GM21786 (cell line): Measurements from ENCODE around the gene ZNF423.

Source experiments
- ATAC-seq: cut with Tn5 transposase; IDR thresholded peaks from one replicate; pipeline ENCODE4 v1.9.1; 2021; ENCODE audit not compliant: unreplicated experiment

The ZNF423 gene

DNA sequence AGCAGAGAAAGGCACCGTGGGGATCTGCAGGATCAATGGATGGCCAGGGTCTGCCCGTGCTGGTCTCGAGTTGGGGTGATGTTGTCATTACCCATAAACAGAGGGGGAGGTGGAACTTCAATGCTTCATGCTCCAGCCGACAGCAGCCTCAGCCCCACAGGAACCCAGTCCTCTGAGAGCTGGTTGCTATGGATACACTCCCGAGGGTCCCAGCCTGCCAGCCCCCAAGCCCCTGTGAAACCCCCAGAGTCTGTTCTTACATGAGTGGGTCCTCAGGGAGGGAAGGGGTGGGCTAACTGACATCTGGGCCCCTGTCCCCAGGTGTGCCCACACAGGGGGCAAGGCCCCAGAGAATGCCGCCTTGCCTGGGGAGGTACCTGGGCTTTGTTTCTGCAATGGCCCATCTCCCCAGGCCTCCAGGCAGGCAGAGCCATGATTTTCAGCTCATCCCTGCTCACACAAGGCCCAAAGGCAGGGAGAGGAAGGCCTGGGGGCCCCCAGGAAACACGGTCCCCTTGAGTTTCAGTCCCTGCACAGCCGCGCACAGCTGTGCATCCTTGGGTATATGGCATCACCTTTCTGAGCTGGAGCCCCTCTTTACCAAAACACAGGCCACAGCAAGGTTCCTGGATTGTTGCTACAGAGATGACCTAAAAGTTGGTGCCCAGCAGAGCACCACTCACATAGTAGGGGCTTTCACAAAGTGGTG, 223.7 kb downstream of the ZNF423 start:
- ATAC-seq: no peak

DNA sequence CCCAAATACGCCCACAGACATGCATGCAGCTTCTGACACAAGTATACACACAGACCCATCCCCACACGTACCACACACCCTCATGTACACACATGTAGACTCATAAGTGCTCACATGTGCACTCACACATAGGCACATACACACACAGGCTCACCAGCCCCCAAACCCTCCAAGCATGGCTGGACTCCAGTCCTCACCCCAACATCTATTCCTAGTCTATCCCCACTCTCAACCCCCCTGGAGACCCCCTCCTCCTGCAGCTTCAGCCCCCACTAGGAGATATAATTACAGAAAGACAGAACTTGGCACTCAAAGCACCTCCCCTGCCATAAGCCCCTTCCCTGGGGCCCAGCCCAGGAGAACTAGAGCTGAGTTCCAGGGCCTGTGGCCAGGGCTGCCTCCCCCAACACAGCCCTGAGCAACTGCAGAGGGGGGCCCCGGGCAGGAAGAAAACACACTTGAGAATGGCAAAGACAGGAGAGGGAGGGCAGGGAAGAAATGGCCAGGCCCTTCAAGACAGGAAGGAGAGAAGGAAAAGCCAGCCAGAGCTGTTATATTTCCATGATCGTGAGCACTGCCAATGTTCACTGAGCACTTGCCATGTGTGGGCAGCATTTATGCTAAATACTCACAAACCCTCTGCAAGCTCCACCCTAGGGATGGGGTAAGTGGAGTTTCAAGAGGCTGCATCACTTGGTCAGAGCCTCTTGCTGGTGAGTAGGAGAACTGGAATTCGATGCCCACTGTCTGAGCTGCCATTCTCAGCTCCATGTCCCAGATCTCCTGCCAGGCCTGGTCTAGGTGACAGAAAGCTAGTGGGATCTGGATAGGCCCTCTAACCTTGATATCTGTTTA, 224.5 kb downstream of the ZNF423 start:
- ATAC-seq: no peak

DNA sequence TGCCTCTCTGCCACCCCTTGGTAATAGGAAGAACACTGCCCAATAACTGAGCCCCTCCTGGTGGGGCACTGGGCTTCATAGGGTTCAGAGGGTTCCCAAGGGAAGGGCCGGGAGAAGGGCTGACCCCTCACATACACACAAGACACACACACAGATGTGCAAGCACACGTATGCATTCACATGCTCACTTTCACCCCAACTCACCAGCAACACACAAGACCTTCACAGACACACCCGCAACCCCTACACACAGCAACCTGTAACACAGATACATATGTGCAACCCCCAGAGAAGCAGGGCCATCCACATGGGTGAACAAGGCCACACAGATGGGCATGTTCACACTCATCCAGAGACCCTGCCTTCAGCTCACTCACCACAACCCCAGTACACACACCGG, 225.1 kb downstream of the ZNF423 start:
- no peak for ATAC-seq

DNA sequence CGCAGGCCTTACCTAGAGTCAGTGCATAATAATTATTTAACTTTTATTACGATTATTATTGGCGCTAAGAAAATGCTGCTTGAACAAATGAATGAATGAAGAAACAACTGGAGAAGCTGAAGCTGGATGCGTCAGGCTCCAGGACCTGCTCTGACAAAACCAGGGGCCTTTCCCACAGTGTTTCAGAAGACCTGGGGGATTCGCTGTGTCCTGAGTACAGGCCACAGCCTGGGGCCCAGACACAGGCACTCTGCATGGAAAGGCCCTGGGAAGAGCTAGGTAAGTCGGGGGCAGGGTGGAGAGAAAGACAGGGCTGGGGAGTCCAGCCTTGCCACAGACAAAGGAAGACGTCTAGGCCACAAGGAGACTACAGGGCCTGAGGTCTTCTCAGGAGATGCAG, 226.1 kb downstream of the ZNF423 start:
- ATAC-seq: no peak

DNA sequence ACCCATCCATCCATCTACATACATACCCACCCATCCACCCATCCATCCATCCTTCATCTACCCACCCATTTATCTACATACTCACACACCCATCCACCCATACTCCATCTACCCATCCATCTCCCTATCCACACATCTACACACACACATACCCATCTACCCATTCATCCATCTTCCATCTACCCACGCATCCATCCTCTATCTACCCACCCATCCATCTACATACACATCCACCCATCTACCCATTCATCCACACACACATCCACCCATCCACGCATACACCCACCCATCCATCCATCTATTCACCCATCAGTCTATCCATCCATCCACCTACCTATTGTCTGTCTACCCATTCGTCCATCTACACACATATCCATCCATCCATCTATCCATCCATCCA, 227.8 kb downstream of the ZNF423 start:
- ATAC-seq: no peak

DNA sequence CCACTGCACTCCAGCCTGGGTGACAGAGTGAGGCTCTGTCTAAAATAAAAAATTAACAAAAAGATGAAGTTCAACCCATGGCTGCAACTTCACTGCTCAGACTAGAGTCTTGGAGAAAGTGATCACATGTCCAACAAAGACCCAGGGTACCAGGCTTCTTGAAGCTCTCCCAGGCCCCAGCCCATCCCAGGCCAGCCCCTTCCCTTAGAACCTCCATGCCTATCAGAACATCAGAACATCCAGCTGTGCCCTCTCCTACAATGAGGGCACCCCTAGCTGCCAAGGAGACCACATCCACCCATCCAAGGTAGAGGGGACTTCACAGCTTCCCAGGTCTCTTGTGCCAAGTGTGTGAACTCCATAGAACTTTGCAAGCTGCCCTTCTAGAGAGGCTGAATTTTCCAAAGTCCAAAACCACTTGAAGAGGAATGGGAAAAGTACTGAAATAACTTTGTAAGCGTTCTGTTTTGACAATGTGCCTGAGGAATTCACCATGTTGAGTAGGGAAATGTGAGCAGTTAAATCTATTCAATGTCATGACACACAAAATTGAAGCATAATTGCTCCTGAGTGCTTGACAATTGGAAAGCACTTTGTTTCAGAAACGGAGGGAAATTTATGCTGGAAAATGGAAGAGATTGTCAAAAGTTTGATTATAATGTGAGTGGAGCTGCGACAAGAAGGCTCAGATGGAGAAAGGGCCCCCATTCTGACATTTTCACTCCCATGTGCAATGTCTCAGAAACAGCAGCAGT, 230.4 kb downstream of the ZNF423 start:
- ATAC-seq: no peak

DNA sequence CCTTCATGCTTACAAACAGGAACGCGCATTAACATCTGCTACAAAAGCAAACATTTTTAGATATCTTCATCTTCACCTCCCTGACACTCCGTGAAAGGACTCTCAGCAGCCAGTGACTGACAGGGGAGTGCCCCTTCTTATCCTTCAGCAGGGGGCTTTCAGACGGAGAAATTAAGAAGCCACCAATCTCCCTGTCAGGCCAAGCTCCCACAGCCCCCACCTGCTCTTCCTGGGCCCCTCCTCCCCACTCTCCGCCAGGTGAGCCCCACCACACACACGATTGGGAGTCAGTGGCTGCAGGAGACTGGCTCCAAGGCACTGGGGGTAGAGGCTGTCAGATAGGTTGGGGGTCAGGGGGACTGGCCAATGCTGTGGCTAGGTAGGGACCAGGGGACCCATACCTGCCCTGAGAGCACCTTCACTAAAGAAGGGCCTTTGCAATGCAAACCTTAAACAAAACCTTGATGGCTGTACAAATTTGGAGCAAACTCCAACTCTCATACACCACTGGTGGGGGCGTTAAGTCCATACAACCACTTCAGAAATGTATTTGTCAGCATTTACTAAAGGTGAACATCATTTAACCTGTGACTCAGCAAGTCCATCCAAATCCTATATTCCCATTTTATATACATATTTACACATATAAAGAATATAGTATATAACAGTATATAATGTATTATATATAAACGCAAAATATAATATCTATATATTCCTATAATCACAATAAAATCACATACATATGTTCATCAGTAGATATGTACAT, 232.2 kb downstream of the ZNF423 start:
- ATAC-seq: no peak

DNA sequence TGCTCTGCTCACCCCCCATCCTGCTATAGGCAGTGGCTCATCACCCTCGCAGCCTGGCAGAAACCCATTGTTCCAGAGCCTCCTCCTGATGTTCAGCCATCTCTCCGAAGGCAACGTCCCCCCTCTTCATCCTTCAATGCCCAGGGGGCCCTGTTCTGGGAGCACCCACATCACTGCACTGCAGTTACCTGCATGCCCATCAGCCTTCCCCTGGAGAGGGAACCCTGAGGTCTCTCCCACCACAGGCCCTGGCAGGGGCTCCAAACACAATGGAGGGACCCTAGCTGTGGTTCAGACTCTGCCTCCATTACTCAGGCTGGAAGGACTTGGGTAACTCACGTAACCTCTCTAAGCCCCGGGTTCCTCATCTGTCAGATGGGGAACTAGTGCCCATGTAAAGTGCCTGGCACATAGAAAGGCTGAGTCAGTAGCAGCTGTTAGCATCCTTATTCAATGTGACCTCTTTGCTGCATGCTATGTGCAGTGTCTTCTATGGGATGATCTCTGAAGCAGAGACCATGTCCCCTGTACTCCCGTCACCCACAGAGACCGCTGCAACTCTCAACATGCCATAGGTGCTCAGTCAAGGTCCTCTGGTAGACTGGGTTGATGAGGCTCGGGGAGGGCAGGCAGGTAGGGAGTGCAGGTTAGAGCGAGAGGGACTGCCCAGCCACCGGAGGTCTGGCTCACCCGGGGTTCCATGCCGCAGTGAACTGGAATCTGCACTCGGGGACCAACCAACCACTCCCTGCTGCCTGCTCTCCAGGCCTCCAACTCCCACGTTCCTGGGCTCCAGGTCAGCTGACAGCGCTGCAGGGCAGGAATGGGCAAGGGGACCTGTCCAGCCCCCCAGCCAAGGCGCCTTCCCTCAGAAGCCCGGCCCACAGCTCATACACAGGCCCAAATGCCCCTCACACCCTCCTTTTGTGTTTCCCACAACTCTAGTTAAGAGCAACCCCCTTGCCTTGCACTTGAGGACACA, 233.2 kb downstream of the ZNF423 start:
- no peak for ATAC-seq

DNA sequence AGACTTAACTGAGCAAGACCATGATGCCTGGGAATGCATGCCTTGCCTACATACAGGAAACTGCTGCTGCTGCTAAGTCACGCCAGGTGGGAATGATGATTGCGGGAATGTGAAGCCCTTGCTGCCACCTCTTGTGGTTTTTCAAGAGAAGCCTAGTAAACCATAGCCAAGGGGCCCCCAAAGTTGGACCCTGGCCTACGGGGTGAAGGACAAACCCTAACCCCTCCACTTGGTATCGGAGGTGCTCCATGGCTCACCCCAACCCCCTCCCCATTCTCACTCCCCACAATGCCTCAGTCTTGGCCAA, 233.9 kb downstream of the ZNF423 start:
- no peak for ATAC-seq

DNA sequence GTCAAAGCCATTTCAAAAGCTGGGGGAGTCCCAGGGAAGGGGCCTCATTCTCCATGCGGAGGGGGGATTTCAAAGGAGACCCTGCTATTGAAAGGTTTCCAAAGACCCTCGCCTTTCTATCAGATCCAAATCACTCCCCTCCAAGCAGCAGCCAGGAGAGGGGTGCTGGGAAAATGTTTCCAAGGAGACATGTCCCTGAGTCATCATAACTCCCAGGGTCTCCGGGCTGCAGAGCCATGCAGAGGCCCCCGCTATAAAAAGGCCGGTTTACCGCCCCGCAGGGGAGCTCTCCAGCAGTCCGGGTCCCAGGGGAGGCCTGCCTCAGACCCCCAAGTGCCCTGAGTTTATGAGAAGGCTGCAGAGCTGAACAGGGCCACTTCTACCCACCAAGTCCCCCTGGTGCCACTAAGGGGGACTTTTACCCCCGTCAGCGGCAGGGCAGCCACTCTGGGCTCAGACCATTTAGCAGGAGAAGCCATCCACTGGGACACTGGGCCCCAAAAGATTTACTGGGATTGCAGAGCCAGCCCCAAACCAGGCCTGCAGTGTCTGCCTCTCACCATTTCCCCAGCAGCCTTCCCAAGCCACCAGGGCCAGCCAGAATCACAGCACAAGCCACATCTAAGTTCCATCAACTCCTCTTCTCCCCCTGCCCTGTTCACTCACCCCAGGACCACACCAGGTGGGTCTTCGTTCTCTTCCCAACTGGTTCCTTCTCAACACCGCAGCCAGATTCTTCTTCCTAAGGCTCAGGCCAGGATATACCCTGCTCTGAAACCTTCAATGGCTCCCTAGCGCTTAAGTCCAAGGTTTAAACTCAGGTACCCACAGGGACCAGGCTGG, 234.4 kb downstream of the ZNF423 start:
- no peak for ATAC-seq

DNA sequence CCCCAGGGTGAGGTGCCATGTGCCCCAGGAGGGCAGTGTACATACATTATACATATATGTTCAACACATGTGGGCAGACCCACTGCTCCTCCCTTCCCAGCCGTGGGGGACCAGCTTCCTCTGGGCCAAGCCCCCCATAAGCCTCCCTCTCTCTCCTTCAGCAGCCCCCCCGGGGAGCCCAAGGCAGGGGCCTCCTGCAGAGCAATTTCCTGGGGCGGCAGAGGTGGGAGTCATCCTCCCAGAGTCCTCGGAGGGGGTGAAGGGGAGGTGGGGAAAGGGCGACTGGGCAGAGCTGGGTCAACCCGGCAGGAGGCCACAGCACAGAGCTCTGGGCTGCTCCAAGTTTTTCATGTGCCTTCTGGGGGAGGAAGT, 235.1 kb downstream of the ZNF423 start:
- ATAC-seq: no peak

DNA sequence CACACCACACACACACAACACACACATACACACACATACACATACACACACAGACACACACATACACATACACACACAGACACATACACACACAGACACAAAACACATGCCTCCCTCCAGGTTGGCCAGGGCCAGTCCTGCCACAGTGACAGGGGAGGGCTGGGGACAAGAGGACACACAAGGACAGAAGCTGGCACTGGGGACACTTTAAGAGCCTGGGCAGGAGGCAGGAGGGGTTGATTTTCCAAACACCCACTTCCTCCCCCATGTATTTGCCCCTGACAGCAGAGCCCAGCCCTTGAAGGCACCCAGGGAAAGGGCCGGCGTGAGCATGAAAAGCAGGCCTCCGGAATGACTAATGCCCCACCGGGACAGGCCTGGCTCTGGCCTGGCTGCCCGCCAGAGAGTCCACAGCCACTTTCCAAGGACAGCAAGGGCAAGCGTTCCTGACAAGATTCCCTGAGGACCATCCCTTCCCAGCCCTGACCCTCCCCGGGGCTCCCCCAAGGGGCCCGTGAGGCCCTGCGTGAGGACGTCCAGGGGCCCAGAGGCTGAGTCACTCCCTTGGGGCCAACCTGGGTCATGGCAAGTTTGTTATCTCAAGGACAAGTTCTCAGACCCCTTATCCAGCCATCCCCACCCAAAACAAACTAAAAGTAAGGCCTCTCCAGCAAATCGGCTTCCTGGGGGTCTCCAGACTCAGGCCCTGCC, 235.6 kb downstream of the ZNF423 start:
- ATAC-seq: no peak

DNA sequence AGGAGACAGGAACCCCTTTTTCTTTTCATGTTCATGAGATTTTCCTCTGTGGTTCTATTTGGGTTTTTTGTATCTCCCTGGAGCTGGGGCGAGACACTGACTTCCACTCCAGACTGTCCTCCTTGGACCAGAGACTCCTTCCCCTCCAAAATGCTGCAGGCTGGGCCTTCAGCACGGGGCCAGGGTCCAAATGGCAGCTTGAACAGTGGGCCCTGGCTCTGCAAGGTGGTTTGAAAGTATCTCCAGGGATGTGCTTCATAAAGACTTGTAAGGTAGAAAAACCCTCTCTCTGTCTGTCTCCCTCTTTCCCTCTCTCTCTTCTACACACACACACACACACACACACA, 236.1 kb downstream of the ZNF423 start:
- ATAC-seq: no peak

DNA sequence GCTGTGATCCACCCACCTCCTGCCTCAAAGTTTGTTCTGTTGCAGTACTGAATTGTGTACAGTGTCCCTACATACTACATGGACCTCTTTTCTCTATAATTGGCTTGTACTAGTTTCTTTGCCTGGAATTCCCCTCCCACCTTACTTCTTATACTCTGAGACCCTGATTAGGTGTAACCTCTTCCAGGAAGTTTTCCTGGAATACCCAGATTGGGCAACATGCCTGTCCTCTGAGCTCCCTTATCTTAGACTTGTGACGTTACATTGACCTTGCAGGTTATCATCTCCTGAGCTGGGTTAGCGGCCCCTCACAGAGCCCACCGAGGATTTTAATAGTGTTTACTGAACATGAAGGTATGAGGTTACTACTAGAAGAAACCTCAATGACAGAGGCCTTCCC, 237.0 kb downstream of the ZNF423 start:
- ATAC-seq: no peak

DNA sequence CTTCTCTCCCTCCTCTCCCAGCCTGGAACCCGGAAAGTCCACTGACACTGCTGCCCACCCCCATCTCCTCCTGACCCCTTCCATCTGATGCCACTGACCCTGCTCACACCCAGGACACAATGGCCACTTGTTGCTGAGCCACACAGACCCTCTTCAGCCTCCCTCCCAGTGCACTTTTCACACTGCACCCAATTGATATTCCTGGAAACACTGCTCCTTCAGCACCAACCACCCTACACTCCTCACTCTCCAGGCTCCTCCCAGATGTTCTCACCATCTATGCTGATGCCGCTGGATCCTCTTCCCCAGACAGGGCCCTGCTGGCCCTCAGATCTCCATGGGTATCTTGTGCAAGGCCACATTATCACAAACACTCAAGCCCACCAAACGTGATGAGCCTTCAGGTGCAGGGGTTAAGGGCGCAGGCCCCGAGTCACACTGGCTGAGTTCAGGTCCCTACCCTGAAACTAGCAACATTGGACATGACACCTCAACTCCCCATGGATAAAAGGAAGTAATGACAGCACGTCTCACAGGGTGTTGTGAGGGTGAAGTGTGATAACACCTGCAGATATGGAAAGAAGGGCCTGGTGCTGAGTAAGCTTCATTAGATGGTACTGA, 238.1 kb downstream of the ZNF423 start:
- ATAC-seq: no peak

DNA sequence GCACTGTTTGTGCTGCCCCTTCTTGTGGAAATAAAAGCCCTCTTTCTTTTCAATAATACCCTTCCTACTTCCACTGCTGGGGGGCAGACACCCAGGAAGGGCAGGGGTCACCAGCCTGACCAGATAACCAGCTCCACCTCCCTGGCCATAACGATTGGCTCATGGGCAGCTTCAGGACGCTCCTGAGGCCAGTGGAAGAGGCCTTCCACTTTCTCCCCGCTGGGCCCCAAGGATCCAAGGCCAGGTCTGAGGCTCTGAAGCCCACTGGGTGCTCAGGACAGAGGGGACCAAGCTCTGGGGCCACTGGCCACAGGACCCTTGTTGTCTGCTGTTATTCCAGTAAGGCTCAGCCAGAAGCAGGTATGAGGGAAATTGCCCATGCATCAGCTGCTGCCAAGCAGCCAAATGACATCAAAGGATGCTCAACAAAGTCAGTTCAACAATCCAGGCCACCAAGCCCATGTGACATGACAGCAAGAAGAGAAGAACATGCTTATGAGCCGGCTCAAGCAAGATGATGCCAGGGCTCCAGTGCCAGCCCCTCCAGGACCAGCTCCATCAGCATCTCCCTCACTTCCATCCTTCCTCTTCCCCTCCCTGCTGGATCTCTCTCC, 238.8 kb downstream of the ZNF423 start:
- no peak for ATAC-seq

DNA sequence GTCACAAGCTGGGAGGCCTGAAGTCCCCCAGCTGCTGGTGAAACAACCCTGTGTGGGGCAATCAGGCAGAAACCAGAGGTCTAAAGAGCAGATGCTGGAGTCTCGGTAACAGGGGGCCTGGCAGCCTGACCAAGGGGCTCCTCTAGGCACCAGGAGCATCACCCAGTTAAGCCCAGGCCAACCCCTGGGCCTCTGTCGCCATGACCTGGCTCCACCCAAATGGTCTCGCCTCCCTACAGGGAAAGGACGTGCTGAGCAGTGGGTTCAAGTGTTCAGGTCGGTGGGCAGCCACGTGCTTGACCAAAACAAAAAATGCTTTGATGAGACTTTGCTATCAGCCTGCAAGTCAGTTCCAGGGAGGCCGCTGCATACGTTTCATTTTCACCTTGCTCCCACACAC, 240.3 kb downstream of the ZNF423 start:
- ATAC-seq: no peak

DNA sequence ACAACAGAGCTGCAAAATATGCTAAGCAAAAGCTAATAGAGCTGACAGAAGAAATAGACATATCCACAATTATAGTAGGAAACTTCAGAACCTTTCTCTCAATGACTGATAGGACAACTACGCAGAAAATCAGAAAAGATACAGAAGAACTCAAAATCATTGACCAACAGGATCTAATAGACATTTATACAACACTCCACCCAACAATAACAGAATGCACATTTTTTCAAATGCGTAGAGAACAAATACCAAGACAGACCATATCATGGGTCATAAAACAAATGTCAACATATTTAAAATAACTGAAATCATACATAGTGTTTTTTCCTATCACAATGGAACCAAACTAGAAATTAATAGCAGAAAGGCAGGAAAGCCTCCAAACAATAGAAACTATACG, 244.9 kb downstream of the ZNF423 start:
- ATAC-seq: no peak
